H1 (cell line): ENCODE results near the gene CSAD. TPM values are rescaled to one million over a fixed set of nuclear protein-coding genes. Genes with fewer than 3 reads are reported as not detected.
A peak's percentile ranks its signal among the peaks of the same experiment; 100 is the strongest.

Experiments used
- BACH1 ChIP-seq: IDR thresholded peaks from 2 replicates; pipeline ENCODE4 v1.6.1; 2012; ENCODE audit warnings: low read length, improper control_type of control experiment
- CBX5 ChIP-seq: fragments of 300-800, 300-1000 bp; sonication (generic); IDR thresholded peaks from 2 replicates; pipeline ENCODE4 v1.7.1; 2016; ENCODE audit warnings: antibody characterized with exemption, low read length, low read depth
- CHD1 ChIP-seq: IDR thresholded peaks from 2 replicates; pipeline ENCODE4 v1.6.1; 2012; ENCODE audit warnings: low read depth, low read length, improper control_type of control experiment
- EGR1 ChIP-seq: IDR thresholded peaks from 2 replicates; pipeline ENCODE4 v1.6.1; 2011; ENCODE audit warnings: low read depth, low read length, borderline replicate concordance
- EP300 ChIP-seq, 2 experiments: IDR thresholded peaks; 1 replicate in 1 of 2; 2 replicates in 1 of 2; pipeline ENCODE4 v1.6.1; 2011 to 2012; ENCODE audit warnings: low read depth in 2 of 2, low read length in 2 of 2, mild to moderate bottlenecking in 2 of 2, borderline replicate concordance in 1 of 2, inconsistent platforms in 1 of 2, moderate library complexity in 1 of 2
- HDAC6 ChIP-seq: IDR thresholded peaks from one replicate; pipeline ENCODE4 v1.7.1; 2012; ENCODE audit warnings: low read depth, mild to moderate bottlenecking, inconsistent platforms, low read length, moderate library complexity
- KDM1A ChIP-seq: fragments of 200-600, 300-600 bp; sonication (generic); IDR thresholded peaks from 2 replicates; pipeline ENCODE4 v1.7.1; 2016; ENCODE audit warnings: mild to moderate bottlenecking, low read length, borderline replicate concordance
- KDM4A ChIP-seq: IDR thresholded peaks from one replicate; pipeline ENCODE4 v1.7.1; 2012; ENCODE audit warnings: low read depth, mild to moderate bottlenecking, moderate library complexity, low read length, inconsistent platforms; ENCODE audit not compliant: severe bottlenecking
- NANOG ChIP-seq: IDR thresholded peaks from 2 replicates; pipeline ENCODE4 v1.6.1; 2011; ENCODE audit warnings: low read length, low read depth, mild to moderate bottlenecking, inconsistent platforms; ENCODE audit not compliant: insufficient read depth, poor library complexity, severe bottlenecking
- PHF8 ChIP-seq: fragments of 200-600 bp; sonication (generic); conservative IDR thresholded peaks from 2 replicates; pipeline ENCODE4 v1.7.1; 2012; ENCODE audit warnings: low read depth, mild to moderate bottlenecking, inconsistent platforms, low read length, moderate library complexity
- POLR2AphosphoS5 ChIP-seq: IDR thresholded peaks from 2 replicates; pipeline ENCODE4 v1.6.1; 2011; ENCODE audit warnings: low read depth, low read length
- RAD21 ChIP-seq, 2 experiments: IDR thresholded peaks in 1 of 2; conservative IDR thresholded peaks in 1 of 2; 2 replicates each; pipeline ENCODE4 v1.6.1; 2011; ENCODE audit warnings: low read depth in 2 of 2, low read length in 2 of 2, improper control_type of control experiment in 1 of 2, inconsistent platforms in 1 of 2, mild to moderate bottlenecking in 1 of 2, moderate library complexity in 1 of 2
- SIN3A ChIP-seq, 2 experiments: IDR thresholded peaks in 1 of 2; conservative IDR thresholded peaks in 1 of 2; 2 replicates each; pipeline ENCODE4 v1.6.1; 2011 to 2012; ENCODE audit warnings: low read length in 2 of 2, improper control_type of control experiment in 1 of 2, low read depth in 1 of 2, mild to moderate bottlenecking in 1 of 2
- SIX5 ChIP-seq: IDR thresholded peaks from 2 replicates; pipeline ENCODE4 v1.6.1; 2011; ENCODE audit warnings: mild to moderate bottlenecking, low read depth, low read length
- TAF7 ChIP-seq: optimal IDR thresholded peaks from 2 replicates; pipeline ENCODE3; 2011; ENCODE audit warnings: low read depth, mild to moderate bottlenecking, inconsistent platforms, low read length, moderate library complexity, borderline replicate concordance
- TBP ChIP-seq: IDR thresholded peaks from 2 replicates; pipeline ENCODE4 v1.6.1; 2011; ENCODE audit warnings: low read depth, low read length, improper control_type of control experiment
- TCF12 ChIP-seq: IDR thresholded peaks from 2 replicates; pipeline ENCODE4 v1.6.1; 2011; ENCODE audit warnings: low read depth, mild to moderate bottlenecking, low read length
- YY1 ChIP-seq: IDR thresholded peaks from 2 replicates; pipeline ENCODE4 v1.6.1; 2011; ENCODE audit warnings: low read depth, mild to moderate bottlenecking, low read length
- polyA plus RNA-seq, 7 experiments: library from polyadenylated mRNA; depleted of rRNA in 3 of 7; stranded (reverse) in 5 of 7; unstranded in 2 of 7; fragments of >200 nt in 5 of 7; fragments of 200-250 nt in 2 of 7; gene quantifications; 1 replicate in 5 of 7; 2 replicates in 1 of 7; 4 replicates in 1 of 7; pipeline versions ENCODE4 v1.2.1 to v1.2.3, GENCODE V29; 2011 to 2013; ENCODE audit warnings: missing spikeins in 2 of 7, mixed read lengths in 2 of 7
- total RNA-seq: library from RNA; stranded (reverse); fragmentation: NEBNext Ultra II Directional; extraction: Animal tissue kit (Norgen Biotek cat#: 25700); gene quantifications from 2 replicates; pipeline ENCODE4 v1.2.1, GENCODE V29; 2021
- TF ChIP-seq, protein P1 (sequence below): IDR thresholded peaks from 2 replicates; pipeline ENCODE4 v1.6.1; 2012; ENCODE audit warnings: inconsistent platforms
- TF ChIP-seq, protein P2 (sequence below): IDR thresholded peaks from 2 replicates; pipeline ENCODE4 v1.6.1; 2011; ENCODE audit warnings: low read depth, mild to moderate bottlenecking, low read length; ENCODE audit not compliant: insufficient read depth
- TF ChIP-seq, protein P3 (sequence below): IDR thresholded peaks from 2 replicates; pipeline ENCODE4 v1.6.1; 2011; ENCODE audit warnings: low read length, improper control_type of control experiment

CSAD gene
- total and polyA plus RNA-seq, 2 of the 8 experiments (the other 6 are each of a cell fraction or from before 2014, with no cell fraction given) = 8.8 to 11.3 TPM

DNA sequence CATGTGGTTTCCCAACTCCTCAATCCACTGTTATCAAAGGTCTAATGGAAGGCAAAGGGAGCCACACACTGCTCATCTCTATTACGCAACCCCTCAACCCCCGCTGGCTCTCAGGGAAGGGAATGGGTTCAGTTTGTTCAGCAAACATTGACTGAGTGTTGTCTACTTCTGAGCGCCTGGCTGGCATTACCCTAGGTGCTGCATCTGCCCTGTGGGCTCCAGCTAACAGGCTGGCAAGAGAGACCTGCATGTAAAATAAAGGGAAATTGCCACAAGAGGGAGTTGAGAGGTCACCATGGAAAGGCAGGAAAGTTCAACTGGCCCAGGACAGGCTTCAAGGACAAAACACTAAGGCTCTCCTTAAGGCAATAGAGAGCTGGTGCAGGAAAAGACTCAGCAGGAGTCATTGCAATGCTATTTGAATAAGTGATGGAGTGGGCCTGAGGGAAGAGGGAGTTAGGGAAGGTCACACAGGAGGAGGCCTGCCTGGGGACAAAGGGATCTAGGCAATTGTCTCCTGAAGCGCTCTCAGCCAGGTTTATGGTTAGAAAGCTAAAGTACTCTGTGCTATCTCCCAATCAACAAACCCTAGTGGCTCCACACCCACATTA lies 5.7 kb downstream of the CSAD start (continued):
- TF ChIP-seq, protein P1, sequence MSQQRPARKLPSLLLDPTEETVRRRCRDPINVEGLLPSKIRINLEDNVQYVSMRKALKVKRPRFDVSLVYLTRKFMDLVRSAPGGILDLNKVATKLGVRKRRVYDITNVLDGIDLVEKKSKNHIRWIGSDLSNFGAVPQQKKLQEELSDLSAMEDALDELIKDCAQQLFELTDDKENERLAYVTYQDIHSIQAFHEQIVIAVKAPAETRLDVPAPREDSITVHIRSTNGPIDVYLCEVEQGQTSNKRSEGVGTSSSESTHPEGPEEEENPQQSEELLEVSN = no peak
- peak; percentile 77; the same call in 1 of the 2 replicates for TF ChIP-seq TCF12
- no peak for TF ChIP-seq SIX5
- TF ChIP-seq RAD21 (IDR thresholded peaks at IDR 0.05 in 1 of 2, conservative IDR thresholded peaks at IDR 0.05 in 1 of 2; ENCODE audit: low read depth in 2 of 2, low read length in 2 of 2) = peak; percentile 56 to 62
- TF ChIP-seq PHF8 = 0 out of 2 replicates have a peak, but pooled peaks have one; percentile 18
- TF ChIP-seq NANOG = no peak
- peak; percentile 89 for TF ChIP-seq POLR2AphosphoS5
- TF ChIP-seq EP300 (IDR thresholded peaks at IDR 0.05; ENCODE audit: borderline replicate concordance in 1 of 2, low read depth in 2 of 2, low read length in 2 of 2) = no peak
- TF ChIP-seq EGR1 = peak; percentile 79; the same call in 1 of the 2 replicates
- TF ChIP-seq, protein P2, sequence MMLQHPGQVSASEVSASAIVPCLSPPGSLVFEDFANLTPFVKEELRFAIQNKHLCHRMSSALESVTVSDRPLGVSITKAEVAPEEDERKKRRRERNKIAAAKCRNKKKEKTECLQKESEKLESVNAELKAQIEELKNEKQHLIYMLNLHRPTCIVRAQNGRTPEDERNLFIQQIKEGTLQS = no peak
- TF ChIP-seq, protein P3, sequence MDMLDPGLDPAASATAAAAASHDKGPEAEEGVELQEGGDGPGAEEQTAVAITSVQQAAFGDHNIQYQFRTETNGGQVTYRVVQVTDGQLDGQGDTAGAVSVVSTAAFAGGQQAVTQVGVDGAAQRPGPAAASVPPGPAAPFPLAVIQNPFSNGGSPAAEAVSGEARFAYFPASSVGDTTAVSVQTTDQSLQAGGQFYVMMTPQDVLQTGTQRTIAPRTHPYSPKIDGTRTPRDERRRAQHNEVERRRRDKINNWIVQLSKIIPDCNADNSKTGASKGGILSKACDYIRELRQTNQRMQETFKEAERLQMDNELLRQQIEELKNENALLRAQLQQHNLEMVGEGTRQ = no peak
- no peak for TF ChIP-seq CBX5
- no peak for TF ChIP-seq KDM4A
- no peak for TF ChIP-seq SIN3A (conservative IDR thresholded peaks at IDR 0.05 in 1 of 2, IDR thresholded peaks at IDR 0.05 in 1 of 2; ENCODE audit: low read depth in 1 of 2, low read length in 2 of 2)
- no peak for TF ChIP-seq CHD1
- TF ChIP-seq KDM1A = no peak; the same call in 1 of the 2 replicates
- TF ChIP-seq YY1 = no peak
- TF ChIP-seq TAF7 = no peak
- TF ChIP-seq TBP = no peak
- no peak for TF ChIP-seq HDAC6
- no peak for TF ChIP-seq BACH1
